ENCODE results near the gene TAT.

TAT gene

GRCh38 chr16:71526111-71526631, 50.7 kb downstream of the TAT start, which contains the start of gene CHST4:
TSS of gene CHST4 (plus strand) at chr16:71526426. CDS start at chr16:71536678, 10,252 bp downstream.
- no peak within 1 kb of the TSS for H3K27ac ChIP-seq
- TF ChIP-seq, protein P1, sequence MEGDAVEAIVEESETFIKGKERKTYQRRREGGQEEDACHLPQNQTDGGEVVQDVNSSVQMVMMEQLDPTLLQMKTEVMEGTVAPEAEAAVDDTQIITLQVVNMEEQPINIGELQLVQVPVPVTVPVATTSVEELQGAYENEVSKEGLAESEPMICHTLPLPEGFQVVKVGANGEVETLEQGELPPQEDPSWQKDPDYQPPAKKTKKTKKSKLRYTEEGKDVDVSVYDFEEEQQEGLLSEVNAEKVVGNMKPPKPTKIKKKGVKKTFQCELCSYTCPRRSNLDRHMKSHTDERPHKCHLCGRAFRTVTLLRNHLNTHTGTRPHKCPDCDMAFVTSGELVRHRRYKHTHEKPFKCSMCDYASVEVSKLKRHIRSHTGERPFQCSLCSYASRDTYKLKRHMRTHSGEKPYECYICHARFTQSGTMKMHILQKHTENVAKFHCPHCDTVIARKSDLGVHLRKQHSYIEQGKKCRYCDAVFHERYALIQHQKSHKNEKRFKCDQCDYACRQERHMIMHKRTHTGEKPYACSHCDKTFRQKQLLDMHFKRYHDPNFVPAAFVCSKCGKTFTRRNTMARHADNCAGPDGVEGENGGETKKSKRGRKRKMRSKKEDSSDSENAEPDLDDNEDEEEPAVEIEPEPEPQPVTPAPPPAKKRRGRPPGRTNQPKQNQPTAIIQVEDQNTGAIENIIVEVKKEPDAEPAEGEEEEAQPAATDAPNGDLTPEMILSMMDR (conservative IDR thresholded peaks at IDR 0.05), result no peak

DNA sequence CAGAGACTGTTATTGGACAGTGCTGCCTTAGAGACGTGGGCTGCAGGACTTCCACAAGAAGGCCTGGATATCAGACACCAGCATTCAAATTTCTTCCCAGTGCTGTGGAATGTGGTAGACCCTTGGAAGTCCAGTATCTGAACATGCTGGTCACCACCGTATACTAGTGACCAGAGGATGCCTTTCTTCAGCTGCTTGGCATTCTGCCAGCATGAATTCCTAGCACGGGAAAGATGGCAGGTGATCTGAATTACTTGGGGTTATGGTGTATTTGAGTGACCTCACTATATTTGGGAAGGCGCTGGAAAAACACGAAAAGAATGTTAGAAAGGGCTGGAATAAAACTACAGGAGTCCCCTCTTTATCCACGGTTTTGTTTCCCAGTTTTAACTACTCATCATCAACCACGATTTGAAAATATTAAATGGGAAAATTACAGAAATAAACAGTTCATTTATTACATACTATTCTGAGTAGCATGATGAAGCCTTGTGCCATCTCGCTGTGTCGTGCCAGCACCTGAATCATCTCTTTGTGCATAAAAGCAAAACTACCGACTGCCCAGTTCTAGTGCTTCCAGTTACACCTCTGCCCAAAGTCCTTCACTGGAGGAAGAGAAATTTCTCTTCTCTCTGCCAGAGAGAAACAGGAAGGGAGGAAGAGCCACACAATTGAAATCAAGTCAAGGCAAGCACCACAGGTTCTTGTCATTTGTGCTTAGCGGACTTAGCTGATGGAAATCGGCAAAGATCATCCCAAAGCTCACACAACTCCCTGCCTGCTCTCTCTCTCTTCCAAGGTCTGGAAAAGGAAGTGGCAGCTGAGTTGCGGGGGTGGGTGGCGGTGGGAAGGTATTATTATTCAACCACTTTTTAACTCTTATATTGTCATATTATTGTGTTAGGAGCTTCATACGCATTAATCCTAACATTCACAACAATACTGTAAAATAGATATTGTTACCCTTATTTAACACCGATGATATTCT, 52.0 kb downstream of the TAT start:
- TF ChIP-seq, protein P1 (conservative IDR thresholded peaks at IDR 0.05), result no peak

DNA sequence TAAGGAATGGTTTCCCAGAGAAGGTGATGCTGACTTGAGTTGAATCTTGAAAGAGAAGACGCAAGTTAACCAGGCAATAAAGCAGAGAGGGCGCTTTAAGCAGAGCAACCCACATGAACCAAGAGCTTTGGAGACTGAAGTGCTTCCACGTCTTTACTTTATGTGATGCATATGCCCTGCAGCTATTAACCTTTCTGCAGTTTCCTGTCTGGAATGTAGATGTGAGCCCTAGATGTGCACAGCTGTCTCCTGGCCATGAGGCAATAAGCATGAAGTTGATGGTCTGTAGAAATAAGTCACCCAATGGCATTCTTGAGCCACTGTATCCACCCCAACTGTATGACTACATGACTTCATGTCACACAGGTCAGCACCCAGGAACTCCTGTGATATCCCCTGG, 56.3 kb downstream of the TAT start:
- H3K27ac ChIP-seq, result no peak overlapping the region
- TF ChIP-seq, protein P1 (conservative IDR thresholded peaks at IDR 0.05), result no peak

More for the DNA sequence above, 52.0 kb downstream of the TAT start:
- H3K27ac ChIP-seq, result no peak overlapping the region

All from VCaP (cell line).